Adrenal gland (tissue), 12 donors: Measurements from ENCODE around the gene GOLPH3. TPM values are rescaled to one million over a fixed set of nuclear protein-coding genes. Genes with fewer than 3 reads are reported as not detected.

Experiments
- DNase-seq, 7 donors: peaks; one replicate each; pipeline ENCODE4 v3.0.0-alpha.2; 2019 to 2020
- H3K27ac ChIP-seq, 5 donors: fragments of 200-600 bp; sonication (generic) in 4 of 5; 1 replicate in 3 of 5; 2 replicates in 2 of 5; pipeline versions ENCODE4 v1.5.1 to v1.8.0; 2016 to 2020; ENCODE audit warnings: mild to moderate bottlenecking in 1 of 5
- H3K27me3 ChIP-seq: fragments of 200-600 bp; 2 replicates; pipeline ENCODE4 v1.8.0; 2021
- H3K36me3 ChIP-seq, 2 donors: fragments of 200-600 bp; replicated peaks in 1 of 2; 1 replicate in 1 of 2; 2 replicates in 1 of 2; pipeline versions ENCODE4 v1.5.1 to v1.8.0; 2018 to 2022
- H3K4me1 ChIP-seq, 2 donors: fragments of 200-600 bp; replicated peaks in 1 of 2; 1 replicate in 1 of 2; 2 replicates in 1 of 2; pipeline versions ENCODE4 v1.5.1 to v1.8.0; 2018 to 2021
- H3K4me3 ChIP-seq, 4 donors: fragments of 200-600 bp; sonication (generic) in 3 of 4; one replicate each; pipeline ENCODE4 v1.5.1; 2016 to 2018
- H3K9me3 ChIP-seq, 3 donors: fragments of 200-600 bp; sonication (generic) in 1 of 3; replicated peaks in 1 of 3; 1 replicate in 2 of 3; 2 replicates in 1 of 3; pipeline versions ENCODE4 v1.5.1 to v1.8.0; 2016 to 2021
- POLR2A ChIP-seq, 2 donors: fragments of 450-650 bp; IDR thresholded peaks; one replicate each; pipeline ENCODE4 v1.6.1; 2017; ENCODE audit warnings: antibody characterized with exemption in 2 of 2, mild to moderate bottlenecking in 2 of 2, moderate library complexity in 1 of 2
- WGBS, 4 donors: extraction: QIAGEN DNeasy Blood & Tissue Kit in 2 of 4; methylation state at CpG; one replicate each; pipeline versions ENCODE4 v1.1.5 to v1.1.7; 2013 to 2017; 5-methylcytosine and 5-hydroxymethylcytosine counted together
- intact Hi-C, 2 donors: fragments of 100-400 bp; cut with DNase I; formaldehyde crosslinking; loops; one replicate each; pipeline versions ENCODE4 v1.14.1 to v1.15.0; 2022 to 2023
- polyA plus RNA-seq, 3 donors: library from polyadenylated mRNA; stranded (reverse); fragments of 200-250 nt in 2 of 3; fragments of 350-450 nt in 1 of 3; fragmentation: Illumina TruSeq in 1 of 3; extraction: RNeasy Lipid Tissue Mini Kit (QIAGEN cat#74804) in 1 of 3; gene quantifications; one replicate each; pipeline ENCODE4 v1.2.3, GENCODE V29; 2013 to 2014
- total RNA-seq, 9 donors: library from RNA; depleted of rRNA in 4 of 9; stranded (reverse); fragments of >200 nt in 4 of 9; fragments of 120-200 nt in 1 of 9; fragmentation: NEBNext Ultra II Directional in 1 of 9; extraction: Animal tissue kit (Norgen Biotek cat#: 25700) in 1 of 9; gene quantifications; one replicate each; pipeline versions ENCODE4 v1.1.0 to v1.2.4, GENCODE V29; 2013 to 2023
- TF ChIP-seq, protein P1 (sequence below), 6 experiments: fragments of 450-650 bp in 4 of 6; fragments of 200-600 bp in 2 of 6; sonication (generic) in 1 of 6; IDR thresholded peaks; 1 replicate in 5 of 6; 2 replicates in 1 of 6; pipeline versions ENCODE4 v1.5.1 to v1.8.0; 2016 to 2021; ENCODE audit warnings: antibody characterized with exemption in 6 of 6, mild to moderate bottlenecking in 2 of 6, moderate library complexity in 1 of 6
- donor health status: healthy with polysubstance abuse.
- donor health status: Bipolar disorder and iron deficiency.
- donor health status: DM: yes; HTN: yes; CAD: no.
- donor health status: DM: no; HTN: no; CAD: no.
- donor health status: DM: no; HTN: no; CAD: no.
- donor health status: DM: yes; HTN: yes; CAD: no.

GOLPH3 gene
- total and polyA plus RNA-seq, 12 donors = 27.8 to 206 (median 77.0) TPM

DNA sequence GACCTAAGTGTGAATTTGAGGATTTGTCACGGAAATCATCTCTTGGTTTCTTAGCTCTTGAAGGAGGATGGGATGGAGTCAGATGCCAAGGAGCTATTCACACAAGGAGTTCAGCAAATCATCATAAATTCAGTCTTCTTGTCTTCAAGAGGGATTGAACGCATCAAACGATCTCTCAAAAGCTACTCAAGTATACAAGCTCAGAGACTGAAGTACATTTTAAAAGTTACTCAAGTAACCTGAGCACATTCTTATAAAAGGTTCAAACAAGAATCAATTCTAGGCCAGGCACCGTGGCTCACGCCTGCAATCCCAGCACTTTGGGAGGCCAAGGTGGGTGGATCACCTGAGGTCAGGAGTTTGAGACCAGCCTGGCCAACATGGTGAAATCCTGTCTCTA, 21.1 kb upstream of the GOLPH3 start:
- Histone ChIP-seq H3K4me3 (no peak overlapping the region), H3K27me3 (no peaks in the 10 kb centered on the region), H3K9me3 (no peaks in the 10 kb centered on the region), H3K36me3 (no peaks in the 10 kb centered on the region), H3K4me1 (peaks cover 8 to 12% of the 10 kb centered on the region in 2 donors), H3K27ac (no peak overlapping the region)
- WGBS, 4 donors = 90 to 98% (median 93%) methylated on average over 5 of the region's 5 CpGs
- TF ChIP-seq POLR2A (IDR thresholded peaks at IDR 0.05) = no peak
- intact Hi-C loops = no loop called here
- no peak for DNase-seq

DNA sequence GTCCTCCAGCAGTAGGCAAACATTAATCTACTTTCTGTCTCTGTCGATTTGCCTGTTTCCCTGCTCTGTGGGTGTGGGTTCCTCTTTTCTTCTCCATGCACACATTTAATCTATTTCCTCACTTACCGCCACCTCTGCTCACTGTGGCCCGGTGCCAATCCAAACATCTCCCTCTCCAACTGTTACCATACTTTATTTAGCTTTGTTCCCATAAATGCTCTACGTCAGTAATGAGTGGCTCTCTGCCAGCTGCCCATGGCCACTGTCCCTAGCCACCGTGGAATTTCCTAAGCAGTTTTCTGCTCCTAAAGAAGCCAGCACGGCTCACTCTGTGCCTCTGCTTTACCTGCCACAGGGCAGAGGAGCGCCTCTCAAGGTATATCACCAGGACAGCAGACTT, 19.5 kb upstream of the GOLPH3 start:
- H3K27me3 ChIP-seq = no peaks in the 10 kb centered on the region
- no peaks in the 10 kb centered on the region for H3K36me3 ChIP-seq
- WGBS, 4 donors = 7 to 9% (median 8%) methylated on average over 7 of the region's 7 CpGs
- peaks cover 8 to 12% of the 10 kb centered on the region in 2 donors for H3K4me1 ChIP-seq
- H3K9me3 ChIP-seq = no peaks in the 10 kb centered on the region
- H3K4me3 ChIP-seq = peak overlapping the region in 1 of 4 donors; percentile 37
- peak overlapping the region in 2 of 5 donors; percentile 29 to 30 for H3K27ac ChIP-seq
- peak; percentile 75 to 95 (median 89) for DNase-seq
- TF ChIP-seq, protein P1, sequence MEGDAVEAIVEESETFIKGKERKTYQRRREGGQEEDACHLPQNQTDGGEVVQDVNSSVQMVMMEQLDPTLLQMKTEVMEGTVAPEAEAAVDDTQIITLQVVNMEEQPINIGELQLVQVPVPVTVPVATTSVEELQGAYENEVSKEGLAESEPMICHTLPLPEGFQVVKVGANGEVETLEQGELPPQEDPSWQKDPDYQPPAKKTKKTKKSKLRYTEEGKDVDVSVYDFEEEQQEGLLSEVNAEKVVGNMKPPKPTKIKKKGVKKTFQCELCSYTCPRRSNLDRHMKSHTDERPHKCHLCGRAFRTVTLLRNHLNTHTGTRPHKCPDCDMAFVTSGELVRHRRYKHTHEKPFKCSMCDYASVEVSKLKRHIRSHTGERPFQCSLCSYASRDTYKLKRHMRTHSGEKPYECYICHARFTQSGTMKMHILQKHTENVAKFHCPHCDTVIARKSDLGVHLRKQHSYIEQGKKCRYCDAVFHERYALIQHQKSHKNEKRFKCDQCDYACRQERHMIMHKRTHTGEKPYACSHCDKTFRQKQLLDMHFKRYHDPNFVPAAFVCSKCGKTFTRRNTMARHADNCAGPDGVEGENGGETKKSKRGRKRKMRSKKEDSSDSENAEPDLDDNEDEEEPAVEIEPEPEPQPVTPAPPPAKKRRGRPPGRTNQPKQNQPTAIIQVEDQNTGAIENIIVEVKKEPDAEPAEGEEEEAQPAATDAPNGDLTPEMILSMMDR (IDR thresholded peaks at IDR 0.05) = no peak
- TF ChIP-seq POLR2A (IDR thresholded peaks at IDR 0.05) = no peak
- intact Hi-C loops = no loop called here

DNA sequence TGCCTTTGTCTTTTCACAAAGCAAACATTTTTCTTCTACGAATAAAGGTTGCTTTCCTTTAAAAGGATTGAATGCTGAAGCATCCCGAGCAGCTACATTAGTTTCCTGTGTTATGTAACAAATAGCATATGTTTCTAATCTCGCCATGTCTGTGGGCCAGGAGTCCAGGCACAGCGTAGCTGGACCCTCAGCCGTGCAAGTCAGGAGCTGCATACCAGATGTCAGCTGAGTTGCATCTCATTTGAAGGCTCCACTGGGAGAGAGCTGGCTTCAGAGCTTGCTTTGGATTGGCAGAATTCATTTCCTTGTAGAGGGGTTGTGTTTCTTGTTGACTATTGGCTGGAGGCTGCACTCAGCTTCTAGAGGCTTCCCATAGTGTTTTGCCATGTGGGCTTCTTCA, 16.0 kb upstream of the GOLPH3 start:
- 62 to 76% (median 70%) methylated on average over 5 of the region's 5 CpGs for WGBS, 4 donors
- Histone ChIP-seq H3K36me3 (no peaks in the 10 kb centered on the region), H3K4me1 (peaks cover 8 to 12% of the 10 kb centered on the region in 2 donors), H3K27me3 (no peaks in the 10 kb centered on the region), H3K9me3 (peaks cover 0 to 11% (median 0%) of the 10 kb centered on the region in 3 donors), H3K4me3 (no peak overlapping the region), H3K27ac (no peak overlapping the region)
- no peak for TF ChIP-seq POLR2A (IDR thresholded peaks at IDR 0.05)
- TF ChIP-seq, protein P1 (IDR thresholded peaks at IDR 0.05) = no peak
- intact Hi-C loops = no loop called here
- no peak for DNase-seq

DNA sequence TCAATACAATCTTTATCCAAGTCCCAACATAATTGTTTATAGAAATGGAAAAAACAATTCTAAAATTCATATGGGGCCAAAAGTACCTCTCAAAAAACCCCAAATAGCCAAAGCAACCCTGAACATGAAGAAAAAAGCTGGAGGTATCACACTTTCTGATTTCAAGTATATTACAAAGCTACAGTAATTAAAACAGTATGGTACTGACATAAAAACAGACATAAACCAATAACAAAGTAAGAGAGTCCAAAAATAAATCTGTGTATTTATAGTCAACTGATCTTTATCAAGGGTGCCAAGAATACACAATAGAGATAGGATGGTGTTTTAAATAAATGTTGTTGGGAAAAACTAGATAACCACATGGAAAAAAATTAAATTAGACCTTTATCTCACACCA, 13.6 kb upstream of the GOLPH3 start:
- H3K9me3 ChIP-seq = peaks cover 0 to 11% (median 0%) of the 10 kb centered on the region in 3 donors
- H3K4me1 ChIP-seq = no peaks in the 10 kb centered on the region
- no peak for DNase-seq
- no peak overlapping the region for H3K4me3 ChIP-seq
- no peak for TF ChIP-seq POLR2A (IDR thresholded peaks at IDR 0.05)
- TF ChIP-seq, protein P1 (IDR thresholded peaks at IDR 0.05) = no peak
- H3K36me3 ChIP-seq = no peaks in the 10 kb centered on the region
- intact Hi-C loops = no loop called here
- H3K27me3 ChIP-seq = no peaks in the 10 kb centered on the region
- H3K27ac ChIP-seq = no peak overlapping the region

DNA sequence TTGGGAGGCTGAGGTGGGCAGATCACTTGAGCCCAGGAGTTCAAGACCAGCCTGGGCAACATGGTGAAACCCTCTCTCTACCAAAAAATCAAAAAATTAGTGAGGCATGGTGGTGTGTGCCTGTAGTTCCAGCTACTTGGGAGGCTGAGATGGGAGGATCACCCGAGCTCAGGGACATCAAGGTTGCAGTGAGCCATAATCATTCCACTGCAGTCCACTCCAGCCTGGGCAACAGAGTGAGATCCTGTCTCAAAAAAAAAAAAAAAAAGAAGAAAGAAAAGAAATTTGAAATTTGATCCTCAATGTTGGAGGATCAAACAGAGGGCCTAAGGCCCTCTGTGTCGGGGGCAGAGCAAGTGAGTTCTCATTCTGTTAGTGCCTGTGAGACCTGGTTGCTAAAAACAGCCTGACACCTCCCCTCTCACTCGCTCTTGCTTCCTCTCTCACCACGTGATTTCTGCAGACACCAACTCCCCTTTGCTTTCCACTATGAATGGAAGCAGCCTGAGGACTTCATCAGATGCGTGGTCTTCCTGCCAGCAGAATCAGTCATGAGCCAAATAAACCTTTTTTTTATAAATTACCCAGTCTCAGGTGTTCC, 8.4 kb upstream of the GOLPH3 start:
- Histone ChIP-seq H3K9me3 (peaks cover 0 to 3% (median 0%) of the 10 kb centered on the region in 3 donors), H3K27ac (no peak overlapping the region), H3K4me1 (no peaks in the 10 kb centered on the region), H3K4me3 (no peak overlapping the region), H3K27me3 (no peaks in the 10 kb centered on the region), H3K36me3 (no peaks in the 10 kb centered on the region)
- TF ChIP-seq, protein P1 (IDR thresholded peaks at IDR 0.05) = no peak
- no peak for TF ChIP-seq POLR2A (IDR thresholded peaks at IDR 0.05)
- WGBS, 4 donors = 64 to 76% (median 73%) methylated on average over 5 of the region's 5 CpGs
- DNase-seq = no peak
- intact Hi-C loops = no loop called here
